H1 (cell line): ENCODE measurements around the gene CEBPB. TPM values are rescaled to one million over a fixed set of nuclear protein-coding genes. Genes with fewer than 3 reads are reported as not detected.

ENCODE experiments used
- CEBPB ChIP-seq: IDR thresholded peaks from 2 replicates; pipeline ENCODE4 v1.6.1; 2012; ENCODE audit warnings: low read depth, low read length
- CHD2 ChIP-seq: IDR thresholded peaks from 2 replicates; pipeline ENCODE4 v1.6.1; 2012; ENCODE audit warnings: low read length, improper control_type of control experiment
- GTF2F1 ChIP-seq: IDR thresholded peaks from 2 replicates; pipeline ENCODE4 v1.6.1; 2012; ENCODE audit warnings: low read depth, low read length, improper control_type of control experiment, borderline replicate concordance
- KDM5A ChIP-seq: fragments of 200-600 bp; IDR thresholded peaks from 2 replicates; pipeline ENCODE4 v1.7.1; 2012; ENCODE audit warnings: mild to moderate bottlenecking, low read length, inconsistent platforms, mixed read lengths
- MAFK ChIP-seq: IDR thresholded peaks from 2 replicates; pipeline ENCODE4 v1.6.1; 2012; ENCODE audit warnings: low read depth, mild to moderate bottlenecking, improper control_type of control experiment, low read length
- SIN3A ChIP-seq, 2 experiments: IDR thresholded peaks in 1 of 2; conservative IDR thresholded peaks in 1 of 2; 2 replicates each; pipeline ENCODE4 v1.6.1; 2011 to 2012; ENCODE audit warnings: low read length in 2 of 2, improper control_type of control experiment in 1 of 2, low read depth in 1 of 2, mild to moderate bottlenecking in 1 of 2
- SUZ12 ChIP-seq: fragments of 200-600 bp; sonication (generic); IDR thresholded peaks from 2 replicates; pipeline ENCODE4 v1.6.1; 2012; ENCODE audit warnings: mild to moderate bottlenecking, inconsistent platforms, low read length, moderate library complexity, mixed read lengths
- polyA plus RNA-seq, 7 experiments: library from polyadenylated mRNA; depleted of rRNA in 3 of 7; stranded (reverse) in 5 of 7; unstranded in 2 of 7; fragments of >200 nt in 5 of 7; fragments of 200-250 nt in 2 of 7; gene quantifications; 1 replicate in 5 of 7; 2 replicates in 1 of 7; 4 replicates in 1 of 7; pipeline versions ENCODE4 v1.2.1 to v1.2.3, GENCODE V29; 2011 to 2013; ENCODE audit warnings: missing spikeins in 2 of 7, mixed read lengths in 2 of 7
- total RNA-seq: library from RNA; stranded (reverse); fragmentation: NEBNext Ultra II Directional; extraction: Animal tissue kit (Norgen Biotek cat#: 25700); gene quantifications from 2 replicates; pipeline ENCODE4 v1.2.1, GENCODE V29; 2021
- TF ChIP-seq, protein P1 (sequence below): IDR thresholded peaks from 2 replicates; pipeline ENCODE4 v1.6.1; 2012; ENCODE audit warnings: inconsistent platforms
- TF ChIP-seq, protein P2 (sequence below): IDR thresholded peaks from 2 replicates; pipeline ENCODE4 v1.6.1; 2012; ENCODE audit warnings: inconsistent platforms

The CEBPB gene
- total and polyA plus RNA-seq, 2 of the 8 experiments (the other 6 are each of a cell fraction or from before 2014, with no cell fraction given) = 7.1 to 24.1 TPM

DNA sequence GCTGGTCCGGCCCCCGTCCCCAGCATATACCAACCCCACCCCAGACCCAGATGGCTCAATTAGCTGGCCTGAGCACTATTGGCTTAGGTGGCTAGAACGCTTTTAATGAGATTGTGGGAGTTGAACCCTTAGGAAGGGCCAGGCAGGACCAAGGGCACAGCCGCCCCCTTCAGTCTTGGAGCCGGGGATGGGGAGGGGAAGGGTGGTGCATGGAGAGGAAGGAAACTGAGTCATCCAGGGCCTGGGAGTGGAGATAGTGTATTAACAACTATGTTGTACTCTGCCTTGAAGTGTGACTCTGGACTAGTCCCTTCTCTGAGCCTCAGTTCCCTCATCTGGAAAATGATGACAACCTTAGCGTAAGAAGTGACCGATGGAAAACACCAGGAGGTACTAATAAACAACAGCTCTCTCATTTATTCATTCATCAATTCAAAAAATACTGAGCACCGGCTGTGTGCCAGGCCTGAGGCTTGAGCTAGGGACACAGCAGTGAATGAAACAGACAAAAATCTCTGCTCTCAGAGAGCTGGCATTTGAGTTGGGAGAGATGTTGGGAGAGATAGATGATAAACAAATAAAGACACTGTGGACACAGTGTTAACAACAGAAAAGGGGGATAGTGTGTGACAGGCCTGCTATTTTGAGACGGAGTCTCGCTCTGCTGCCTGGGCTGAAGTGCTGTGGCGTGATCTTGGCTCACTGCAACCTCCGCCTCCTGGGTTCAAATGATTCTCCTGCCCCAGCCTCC is 48.6 kb upstream of the CEBPB start (continued):
- TF ChIP-seq SIN3A (conservative IDR thresholded peaks at IDR 0.05 in 1 of 2, IDR thresholded peaks at IDR 0.05 in 1 of 2; ENCODE audit: low read depth in 1 of 2, low read length in 2 of 2) (no peak), SUZ12 (no peak), MAFK (no peak), CHD2 (no peak), CEBPB (no peak), GTF2F1 (no peak), KDM5A (no peak)
- TF ChIP-seq, protein P1, sequence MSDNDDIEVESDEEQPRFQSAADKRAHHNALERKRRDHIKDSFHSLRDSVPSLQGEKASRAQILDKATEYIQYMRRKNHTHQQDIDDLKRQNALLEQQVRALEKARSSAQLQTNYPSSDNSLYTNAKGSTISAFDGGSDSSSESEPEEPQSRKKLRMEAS = no peak
- TF ChIP-seq, protein P2, sequence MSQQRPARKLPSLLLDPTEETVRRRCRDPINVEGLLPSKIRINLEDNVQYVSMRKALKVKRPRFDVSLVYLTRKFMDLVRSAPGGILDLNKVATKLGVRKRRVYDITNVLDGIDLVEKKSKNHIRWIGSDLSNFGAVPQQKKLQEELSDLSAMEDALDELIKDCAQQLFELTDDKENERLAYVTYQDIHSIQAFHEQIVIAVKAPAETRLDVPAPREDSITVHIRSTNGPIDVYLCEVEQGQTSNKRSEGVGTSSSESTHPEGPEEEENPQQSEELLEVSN = no peak
